Measurements from ENCODE around the gene BTBD9.

Gene BTBD9

DNA sequence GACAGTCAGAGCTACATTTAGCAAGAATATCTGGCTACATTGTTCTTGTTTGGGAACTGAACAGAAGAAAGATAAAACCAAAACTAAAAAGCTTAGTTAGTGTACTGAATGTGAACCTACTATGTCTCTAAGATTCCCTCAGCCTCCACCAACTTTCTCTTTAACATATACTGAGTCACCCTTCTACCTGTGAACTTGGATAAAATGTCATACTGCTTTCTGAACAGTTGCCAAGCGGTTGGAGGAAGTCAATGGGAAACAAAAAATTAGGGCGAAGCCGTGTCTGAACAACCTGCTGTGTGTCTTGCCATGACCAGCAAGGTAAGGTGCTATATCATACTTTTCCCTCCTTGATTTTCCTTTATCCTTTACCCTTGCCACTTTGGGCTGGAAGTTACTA is 243.5 kb downstream of the BTBD9 start:
- no peak for DNase-seq (ENCODE audit: low read depth in 4 of 4, low spot score in 1 of 4)

DNA sequence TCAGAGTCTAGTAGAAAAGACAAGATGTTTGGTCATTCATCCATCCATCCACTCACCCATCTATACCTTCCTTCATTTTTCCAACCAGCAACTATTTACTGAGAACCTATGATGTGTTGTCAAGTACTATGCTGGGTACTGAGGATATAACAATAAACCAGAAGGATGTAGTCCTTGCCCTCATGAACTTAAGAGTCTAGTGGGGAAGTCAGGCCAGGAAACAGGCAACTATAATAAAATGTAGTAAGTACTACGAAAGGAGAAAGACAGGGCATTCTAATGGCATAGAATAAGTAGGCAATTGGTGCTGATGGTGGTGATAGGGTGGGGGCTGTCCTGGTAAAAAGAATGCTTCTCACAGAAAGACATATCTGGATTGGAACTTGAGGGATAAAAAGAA is 245.7 kb downstream of the BTBD9 start:
- DNase-seq (ENCODE audit: low read depth in 4 of 4, low spot score in 1 of 4) = no peak

DNA sequence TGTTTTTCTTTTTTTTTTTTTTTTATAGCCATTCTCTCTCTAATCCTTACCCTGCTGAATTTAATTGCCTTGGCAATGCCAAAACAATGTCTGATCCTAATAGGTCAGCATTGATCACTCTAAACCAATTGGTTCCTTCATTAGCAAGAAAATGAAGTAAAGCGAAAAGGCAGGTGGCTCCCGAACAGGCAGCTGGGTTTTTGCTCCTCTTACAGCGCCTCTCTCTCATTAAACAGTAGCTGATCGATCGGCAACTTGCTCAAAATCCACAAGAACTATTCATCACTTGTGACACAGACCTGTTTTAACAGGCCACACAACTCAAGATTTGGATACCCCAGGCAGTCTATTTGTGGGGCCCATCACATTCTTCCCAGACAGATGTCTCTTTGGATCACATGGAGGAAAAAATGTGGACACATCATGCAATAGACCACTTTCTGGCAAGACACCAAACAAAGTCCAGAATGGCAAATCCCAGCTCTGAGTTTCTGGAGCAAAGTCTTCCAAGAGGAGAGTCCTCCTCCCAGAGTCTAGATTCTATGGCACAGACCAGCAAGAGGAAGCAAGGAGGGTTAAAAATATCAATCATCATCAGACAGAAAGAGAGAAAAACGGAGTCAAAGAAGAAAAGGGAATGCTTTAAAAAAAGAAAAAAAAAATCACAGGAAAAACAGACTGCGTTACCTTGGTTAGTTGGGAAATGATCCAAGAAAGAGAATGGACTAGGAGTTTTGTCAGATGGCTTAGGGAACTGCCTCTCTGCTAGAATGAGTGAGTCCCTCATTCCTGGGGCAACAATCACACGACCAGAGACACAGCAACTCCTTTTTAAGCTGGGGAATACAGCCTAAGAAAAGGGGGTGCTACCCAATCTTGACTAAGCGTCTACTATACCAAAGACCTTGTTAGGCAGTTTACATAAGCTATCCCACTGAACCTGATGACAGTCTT is 247.8 kb downstream of the BTBD9 start:
- no peak for DNase-seq (ENCODE audit: low read depth in 4 of 4, low spot score in 1 of 4)

- DNase-seq (ENCODE audit: low read depth in 4 of 4, low spot score in 1 of 4) = no peak
These were observed 248.5 kb downstream of the BTBD9 start for GRCh38 chr6:38391206-38391605.

DNA sequence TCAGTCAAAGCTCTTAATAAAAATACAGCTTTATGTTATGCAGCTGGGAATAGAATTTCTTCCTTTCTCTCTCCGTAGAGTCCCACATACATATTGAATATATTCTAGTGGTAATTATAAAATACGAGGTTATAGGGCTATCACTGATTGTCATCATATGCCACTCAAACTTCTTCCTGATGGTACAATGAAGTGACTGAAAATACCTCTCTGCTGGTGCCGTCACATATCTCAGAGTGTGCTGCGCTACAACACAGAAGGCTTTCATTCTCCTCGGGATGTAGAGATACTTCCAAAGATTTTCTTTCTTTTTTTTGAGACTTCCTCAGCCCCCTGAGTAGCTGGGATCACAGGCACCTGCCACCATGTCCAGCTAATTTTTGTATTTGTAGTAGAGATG is 249.9 kb downstream of the BTBD9 start:
- DNase-seq (ENCODE audit: low read depth in 4 of 4, low spot score in 1 of 4) = no peak

- DNase-seq (ENCODE audit: low read depth in 4 of 4, low spot score in 1 of 4) = no peak
These were observed 251.8 kb downstream of the BTBD9 start for GRCh38 chr6:38387971-38388370.

DNA sequence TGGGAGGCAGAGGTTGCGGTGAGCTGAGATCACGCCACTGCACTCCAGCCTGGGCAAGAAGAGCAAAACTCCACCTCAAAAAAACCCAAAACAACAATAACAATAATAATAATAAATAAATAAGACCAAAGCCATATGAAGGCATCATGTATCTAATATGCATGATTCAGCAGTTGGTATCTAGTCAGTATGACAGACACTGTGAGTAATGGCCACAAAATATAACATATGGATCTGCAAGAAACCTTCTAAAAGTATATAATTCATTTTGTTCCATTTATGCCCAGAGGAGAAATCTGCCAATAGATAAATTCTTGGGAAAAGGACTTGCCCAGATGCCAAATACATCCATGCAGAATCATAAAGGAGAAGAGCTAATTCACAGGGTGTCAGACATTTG is 252.3 kb downstream of the BTBD9 start:
- no peak for DNase-seq (ENCODE audit: low read depth in 4 of 4, low spot score in 1 of 4)

GRCh38 chr6:38378801-38379200 is 260.9 kb downstream of the BTBD9 start:
- no peak for DNase-seq (ENCODE audit: low read depth in 4 of 4, low spot score in 1 of 4)

- no peak for DNase-seq (ENCODE audit: low read depth in 4 of 4, low spot score in 1 of 4)
These were observed 263.8 kb downstream of the BTBD9 start for GRCh38 chr6:38375937-38376336.

DNA sequence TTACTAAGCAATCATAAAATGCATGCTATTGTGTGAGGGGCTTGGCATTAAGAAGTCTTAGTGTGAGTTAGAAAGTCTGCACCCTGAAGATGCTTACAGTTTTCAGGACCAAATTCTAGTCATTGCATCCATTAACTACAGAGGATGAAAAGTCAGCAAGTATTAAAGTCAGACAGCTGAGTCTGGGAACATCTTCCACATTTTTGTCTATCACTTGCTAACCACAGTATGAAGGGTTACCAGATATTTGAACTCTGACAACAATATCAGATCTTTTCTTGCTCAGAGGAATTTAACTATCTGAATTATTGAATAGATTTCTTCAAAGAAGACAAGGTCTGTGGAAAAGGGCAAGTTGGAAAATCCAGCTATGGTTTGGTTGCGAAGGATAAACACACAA is 264.4 kb downstream of the BTBD9 start:
- DNase-seq (ENCODE audit: low read depth in 4 of 4, low spot score in 1 of 4) = no peak

DNA sequence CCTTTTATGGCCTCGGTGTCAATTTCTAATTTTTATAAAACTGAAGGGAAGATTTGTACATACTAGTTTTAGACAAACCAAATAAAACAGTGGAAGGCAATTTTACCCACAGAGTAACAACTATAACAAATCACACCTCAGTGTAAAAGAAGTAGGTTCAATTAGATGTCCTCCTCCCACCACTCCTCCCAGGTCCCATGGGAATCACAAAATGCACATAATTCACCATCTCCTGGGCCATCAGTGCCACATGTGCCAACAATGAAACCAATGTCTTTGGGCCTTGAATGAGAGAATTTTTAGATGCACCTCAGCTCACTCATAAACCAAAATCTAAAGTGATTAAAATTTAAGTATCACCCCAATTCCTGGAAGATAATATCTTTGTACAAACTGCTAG is 267.8 kb downstream of the BTBD9 start:
- DNase-seq (ENCODE audit: low read depth in 4 of 4, low spot score in 1 of 4) = no peak

DNA sequence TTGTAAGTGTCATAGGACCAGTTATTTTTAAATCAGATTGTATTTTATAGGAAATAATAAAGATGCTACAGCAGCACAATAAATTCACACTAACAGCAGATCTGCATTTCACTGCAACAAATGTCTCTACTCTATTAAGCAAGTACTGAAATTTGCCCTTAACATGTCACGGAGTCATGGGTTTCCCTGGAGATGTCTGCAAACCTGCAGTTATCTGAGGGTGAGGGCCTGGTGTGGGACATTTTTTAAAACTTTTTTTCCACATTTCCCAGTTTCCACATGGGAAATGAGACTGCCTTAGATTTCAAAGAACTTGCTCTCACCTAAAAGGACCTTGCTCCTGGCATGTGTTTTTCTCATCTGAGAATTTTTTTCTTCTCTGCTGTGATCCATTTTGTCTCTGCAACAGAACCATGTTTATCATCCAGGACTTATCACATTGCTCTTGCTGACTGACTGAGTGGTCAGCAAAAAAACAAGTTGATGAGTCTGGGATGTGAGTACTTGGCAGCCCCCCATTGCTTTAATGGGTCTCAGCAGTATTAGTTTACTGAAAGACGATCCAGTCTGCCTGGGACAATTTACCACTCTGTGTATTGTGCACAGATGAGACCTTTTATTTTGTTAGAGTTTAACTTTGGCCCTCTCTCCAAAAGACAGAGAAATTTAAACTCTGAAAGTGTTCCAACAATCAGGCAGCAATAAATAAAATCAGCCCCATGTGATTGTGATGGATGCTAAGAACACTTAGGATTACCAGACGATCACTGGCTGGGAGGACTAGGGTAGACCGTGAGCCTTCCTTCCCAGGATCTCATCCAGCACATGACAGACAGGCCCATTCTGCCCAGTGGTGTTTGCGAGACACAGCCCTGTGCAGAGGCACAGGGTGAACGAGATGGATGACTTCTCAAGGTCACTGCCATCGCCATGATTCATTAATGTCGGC is 268.8 kb downstream of the BTBD9 start:
- no peak for DNase-seq (ENCODE audit: low read depth in 4 of 4, low spot score in 1 of 4)

- no peak for DNase-seq (ENCODE audit: low read depth in 4 of 4, low spot score in 1 of 4)
These were observed 272.5 kb downstream of the BTBD9 start for GRCh38 chr6:38367231-38367630.

DNA sequence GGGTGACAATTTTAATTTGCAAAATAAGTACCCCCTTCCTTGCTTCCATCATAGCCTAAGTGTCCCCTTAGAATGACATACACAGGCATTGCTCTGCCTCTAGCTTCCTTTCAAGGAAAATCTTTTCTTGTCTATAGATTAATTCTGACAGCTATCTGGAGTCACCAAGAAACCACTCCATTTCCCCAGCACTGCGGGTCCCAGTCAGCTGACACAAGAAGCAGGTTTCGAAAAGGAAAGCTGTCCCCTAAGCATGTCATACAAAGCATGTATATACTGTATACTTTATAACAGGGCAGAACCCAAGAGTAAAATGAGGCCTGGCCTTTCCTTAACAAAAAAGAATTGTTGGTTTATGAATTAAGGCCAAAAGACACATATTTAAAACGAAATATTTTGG is 273.5 kb downstream of the BTBD9 start:
- DNase-seq (ENCODE audit: low read depth in 4 of 4, low spot score in 1 of 4) = no peak

DNA sequence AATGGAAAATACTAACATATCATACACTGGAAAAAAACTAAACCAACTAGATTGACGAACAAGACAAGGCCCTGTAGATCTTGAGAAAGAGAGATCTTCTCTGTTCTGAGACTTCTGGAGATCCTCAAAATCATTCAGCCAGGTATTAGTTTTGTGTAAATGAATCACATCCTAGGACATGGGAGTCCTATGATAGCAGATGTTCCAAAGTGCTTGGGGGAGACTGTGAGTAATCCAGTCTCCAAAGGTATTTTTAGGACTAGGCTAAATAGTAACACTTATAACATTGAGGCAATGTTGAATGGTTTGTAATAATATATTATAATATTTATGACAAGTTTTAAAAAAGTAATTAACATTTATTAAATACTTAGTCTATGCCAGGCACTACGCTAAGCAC is 275.0 kb downstream of the BTBD9 start:
- no peak for DNase-seq (ENCODE audit: low read depth in 4 of 4, low spot score in 1 of 4)

- no peak for DNase-seq (ENCODE audit: low read depth in 4 of 4, low spot score in 1 of 4)
These were observed 275.6 kb downstream of the BTBD9 start for GRCh38 chr6:38364127-38364526.

DNA sequence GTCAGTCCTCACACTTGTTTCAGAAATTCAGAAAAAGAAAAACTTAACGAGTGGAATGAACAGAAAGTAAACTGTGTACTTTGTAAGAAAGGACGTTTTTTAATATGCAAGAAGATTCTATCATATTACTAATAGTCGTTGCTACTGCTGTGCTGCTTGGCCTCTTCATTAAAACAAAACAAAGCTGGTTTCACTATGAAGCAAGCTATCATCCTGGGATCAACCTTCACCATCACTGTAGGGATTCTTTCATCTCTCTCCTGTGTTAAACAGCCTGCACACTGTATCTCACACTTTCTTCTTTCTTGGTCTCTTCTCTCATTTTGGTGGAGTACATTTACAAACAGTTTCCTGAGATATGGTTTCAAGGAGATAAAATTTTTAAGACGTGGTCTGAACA is 284.2 kb downstream of the BTBD9 start:
- DNase-seq (ENCODE audit: low read depth in 4 of 4, low spot score in 1 of 4) = no peak

- no peak for DNase-seq (ENCODE audit: low read depth in 4 of 4, low spot score in 1 of 4)
These were observed 284.8 kb downstream of the BTBD9 start for GRCh38 chr6:38354905-38355304.

GRCh38 chr6:38354037-38354381 is 285.7 kb downstream of the BTBD9 start:
- DNase-seq (ENCODE audit: low read depth in 4 of 4, low spot score in 1 of 4) = no peak

GRCh38 chr6:38353310-38354036 is 286.3 kb downstream of the BTBD9 start:
- DNase-seq (ENCODE audit: low read depth in 4 of 4, low spot score in 1 of 4) = no peak

DNA sequence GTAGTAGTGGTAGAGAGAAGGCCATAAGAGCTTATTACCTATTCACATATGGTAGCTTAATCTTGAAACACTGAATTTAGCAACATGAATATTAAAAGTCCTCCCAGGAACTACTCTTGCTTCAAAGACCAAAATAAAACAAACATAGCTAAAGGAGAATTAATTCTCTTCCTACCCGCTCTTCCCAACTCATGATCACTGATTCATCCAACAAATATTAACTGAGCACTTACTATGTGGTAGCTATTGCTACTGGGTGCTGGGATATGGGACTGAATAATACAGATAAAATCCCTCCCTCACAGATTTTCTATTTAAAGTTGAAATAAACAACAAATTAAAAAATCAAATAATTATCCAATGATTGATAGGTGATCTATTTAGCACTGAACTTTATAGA is 287.1 kb downstream of the BTBD9 start:
- DNase-seq (ENCODE audit: low read depth in 4 of 4, low spot score in 1 of 4) = no peak

Measured in stimulated activated CD4-positive, alpha-beta T cell treated with anti-CD3 and anti-CD28 coated beads, Interleukin-1b, Interleukin-23, amount 100 ng/mL, for 24 hours (primary cell).